Tibial artery (tissue), 4 donors: Measurements from ENCODE around the gene STOM.

ENCODE experiments used
- DNase-seq, 2 donors: peaks; one replicate each; pipeline ENCODE4 v3.0.0-alpha.2; 2019
- H3K27ac ChIP-seq, 2 donors: fragments of 200-600 bp; sonication (generic) in 1 of 2; 1 replicate in 1 of 2; 2 replicates in 1 of 2; pipeline ENCODE4 v1.5.1; 2018 to 2019; ENCODE audit warnings: mild to moderate bottlenecking in 1 of 2
- H3K27me3 ChIP-seq, 2 donors: fragments of 200-600 bp; sonication (generic) in 1 of 2; one replicate each; pipeline versions ENCODE4 v1.5.1 to v1.6.0; 2016 to 2019
- H3K36me3 ChIP-seq, 3 donors: fragments of 200-600 bp; sonication (generic) in 2 of 3; one replicate each; pipeline ENCODE4 v1.5.1; 2016 to 2019; ENCODE audit warnings: mild to moderate bottlenecking in 2 of 3
- H3K4me1 ChIP-seq, 4 donors: fragments of 200-600 bp; sonication (generic) in 2 of 4; 1 replicate in 3 of 4; 2 replicates in 1 of 4; pipeline ENCODE4 v1.5.1; 2016 to 2019
- H3K4me3 ChIP-seq, 2 donors: fragments of 200-600 bp; sonication (generic) in 1 of 2; 1 replicate in 1 of 2; 2 replicates in 1 of 2; pipeline ENCODE4 v1.5.1; 2018 to 2019; ENCODE audit warnings: mild to moderate bottlenecking in 2 of 2
- H3K9me3 ChIP-seq, 3 donors: fragments of 200-600 bp; sonication (generic) in 1 of 3; one replicate each; pipeline ENCODE4 v1.5.1; 2016 to 2019
- CTCF ChIP-seq, 2 experiments: fragments of 200-600 bp in 1 of 2; fragments of 450-650 bp in 1 of 2; IDR thresholded peaks; one replicate each; pipeline ENCODE4 v1.5.1; 2017 to 2019; ENCODE audit warnings: antibody characterized with exemption in 2 of 2, mild to moderate bottlenecking in 1 of 2, moderate library complexity in 1 of 2
- intact Hi-C: fragments of 100-400 bp; cut with DNase I; formaldehyde crosslinking; loops from one replicate; pipeline ENCODE4 v1.15.0; 2023; ENCODE audit warnings: low total_unique reads

STOM gene

GRCh38 chr9:121344184-121344583 lies 25.9 kb downstream of the STOM start:
- intact Hi-C loops, result no loop called here
- H3K4me1 ChIP-seq, result peaks cover 0 to 27% (median 11%) of the 10 kb centered on the region in 4 donors
- H3K9me3 ChIP-seq, result no peaks in the 10 kb centered on the region
- H3K4me3 ChIP-seq, result no peak overlapping the region
- peak overlapping the region in 1 of 2 donors; percentile 3 for H3K27ac ChIP-seq
- DNase-seq, result no peak
- no peak for TF ChIP-seq CTCF (IDR thresholded peaks at IDR 0.05)
- peaks cover 60 to 81% (median 72%) of the 10 kb centered on the region in 3 donors for H3K36me3 ChIP-seq
- H3K27me3 ChIP-seq, result no peaks in the 10 kb centered on the region

DNA sequence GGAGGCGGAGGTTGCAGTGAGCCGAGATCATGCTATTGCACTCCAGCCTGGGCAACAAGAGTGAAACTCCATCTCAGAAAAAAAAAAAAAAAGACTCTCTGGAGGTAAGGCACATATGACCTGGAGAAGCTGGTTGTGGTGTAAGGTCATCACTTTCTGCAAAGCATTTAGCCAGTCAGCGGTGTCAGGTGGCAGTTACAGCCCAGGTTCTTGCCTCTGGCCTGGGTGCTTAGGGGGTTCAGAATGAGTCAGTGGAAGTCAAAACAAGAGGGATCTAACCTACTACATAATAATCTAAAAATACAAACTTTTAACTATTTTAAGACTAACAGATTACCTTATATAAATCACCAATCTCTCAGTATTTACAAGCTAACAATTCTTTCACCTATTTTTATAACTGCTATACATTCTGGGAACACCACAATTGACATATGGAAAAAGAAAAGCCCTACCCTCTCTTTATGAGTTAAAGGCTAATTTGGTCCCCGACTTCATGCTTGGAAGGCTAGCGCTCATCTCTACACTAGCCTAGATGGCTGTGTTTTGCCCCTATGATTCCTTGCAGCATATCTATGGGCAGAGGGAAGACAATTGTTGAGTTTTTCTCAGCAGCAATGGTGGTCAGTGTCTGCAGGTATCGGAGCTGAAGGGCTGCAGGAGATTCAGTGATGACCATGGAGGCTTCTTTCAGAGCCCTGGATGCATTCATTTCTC lies 29.2 kb downstream of the STOM start:
- Histone ChIP-seq H3K4me3 (no peak overlapping the region), H3K27ac (peak overlapping the region in 1 of 2 donors; percentile 28), H3K27me3 (no peaks in the 10 kb centered on the region), H3K9me3 (no peaks in the 10 kb centered on the region), H3K36me3 (peaks cover 41 to 82% (median 62%) of the 10 kb centered on the region in 3 donors), H3K4me1 (peaks cover 0 to 17% (median 6%) of the 10 kb centered on the region in 4 donors)
- no peak for TF ChIP-seq CTCF (IDR thresholded peaks at IDR 0.05)
- intact Hi-C loops, result no loop called here
- no peak for DNase-seq

- H3K4me1 ChIP-seq, result peaks cover 0 to 27% (median 11%) of the 10 kb centered on the region in 4 donors
These were observed 30.6 kb downstream of the STOM start for GRCh38 chr9:121339437-121339836.

DNA sequence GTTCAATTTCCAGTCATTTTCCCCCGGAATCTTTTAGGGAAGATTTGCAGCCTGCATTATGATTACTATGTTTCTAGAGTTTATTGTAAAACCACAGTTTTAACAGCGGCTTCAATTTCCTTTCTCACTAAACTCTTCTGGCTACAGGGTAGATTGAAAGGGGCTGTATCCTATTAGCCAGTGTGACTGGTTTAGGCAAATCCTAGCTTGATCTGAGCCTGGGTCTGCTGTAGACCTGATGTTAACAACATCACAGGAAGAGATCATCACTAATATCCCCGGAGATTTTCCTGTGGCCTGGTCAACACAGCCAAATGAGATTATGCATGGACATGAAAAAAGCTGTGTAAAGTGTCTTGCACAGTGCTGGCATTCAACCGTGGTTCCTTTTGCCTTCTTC lies 33.4 kb downstream of the STOM start:
- H3K36me3 ChIP-seq, result peaks cover 38 to 70% (median 56%) of the 10 kb centered on the region in 3 donors
- peak overlapping the region; percentile 59 to 95 for H3K27ac ChIP-seq
- no peak for DNase-seq

More at GRCh38 chr9:121339437-121339836, 30.6 kb downstream of the STOM start:
- peaks cover 28 to 71% (median 54%) of the 10 kb centered on the region in 3 donors for H3K36me3 ChIP-seq
- H3K4me3 ChIP-seq, result no peak overlapping the region
- intact Hi-C loops, result no loop called here
- DNase-seq, result no peak
- no peaks in the 10 kb centered on the region for H3K9me3 ChIP-seq
- H3K27me3 ChIP-seq, result no peaks in the 10 kb centered on the region
- H3K27ac ChIP-seq, result no peak overlapping the region
- no peak for TF ChIP-seq CTCF (IDR thresholded peaks at IDR 0.05)

DNA sequence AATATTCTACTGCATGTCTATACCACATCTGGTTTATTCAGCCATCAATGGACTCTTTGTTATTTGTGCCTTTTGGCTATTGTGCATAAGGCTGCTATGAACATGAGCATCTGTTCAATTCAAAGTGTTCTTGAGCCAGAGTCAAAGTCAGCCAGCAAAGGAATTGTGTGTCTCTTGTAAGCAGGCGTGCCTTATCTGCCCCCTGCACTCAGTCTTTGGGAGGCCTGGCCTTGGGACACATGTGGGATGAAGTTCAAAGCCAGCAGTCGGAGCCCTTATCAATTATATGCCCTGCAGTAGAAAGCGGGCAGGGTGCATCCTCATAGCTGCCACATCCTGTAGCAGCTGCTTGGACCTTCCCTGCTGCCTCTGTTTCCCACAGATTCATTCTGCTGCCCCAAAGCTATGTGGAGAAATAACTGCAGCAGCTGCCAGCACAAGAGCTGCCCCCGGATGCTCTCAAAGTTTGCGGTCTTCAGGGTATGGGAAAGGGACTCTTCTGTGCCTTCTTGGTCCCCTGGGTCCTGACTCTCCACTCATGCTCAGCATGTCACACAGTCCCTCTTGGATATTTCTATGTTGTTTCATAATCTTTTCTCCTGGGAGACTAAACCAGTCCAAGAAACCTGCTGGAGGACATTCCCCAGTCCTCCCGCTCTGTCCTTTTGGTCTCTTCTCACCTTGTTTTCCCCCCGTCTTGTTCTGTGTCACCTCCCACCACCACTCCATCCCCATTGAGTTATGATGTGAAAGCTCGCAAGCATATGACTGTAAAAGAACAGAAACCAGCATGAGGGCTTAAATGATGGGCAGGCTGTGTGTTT lies 35.9 kb downstream of the STOM start:
- H3K9me3 ChIP-seq, result no peaks in the 10 kb centered on the region
- peaks cover 50 to 84% (median 69%) of the 10 kb centered on the region in 3 donors for H3K36me3 ChIP-seq
- intact Hi-C loops, result no loop called here
- H3K27ac ChIP-seq, result peak overlapping the region; percentile 59 to 95
- DNase-seq, result no peak
- no peak for TF ChIP-seq CTCF (IDR thresholded peaks at IDR 0.05)
- H3K4me3 ChIP-seq, result no peak overlapping the region
- peaks cover 0 to 63% (median 43%) of the 10 kb centered on the region in 4 donors for H3K4me1 ChIP-seq
- no peaks in the 10 kb centered on the region for H3K27me3 ChIP-seq

More for the DNA sequence above, 33.4 kb downstream of the STOM start:
- intact Hi-C loops, result no loop called here
- Histone ChIP-seq H3K4me1 (peaks cover 0 to 51% (median 31%) of the 10 kb centered on the region in 4 donors), H3K4me3 (no peak overlapping the region), H3K27me3 (no peaks in the 10 kb centered on the region), H3K9me3 (no peaks in the 10 kb centered on the region)
- TF ChIP-seq CTCF (IDR thresholded peaks at IDR 0.05), result no peak
